ENCODE measurements around the gene LRRC8E.

The LRRC8E gene

GRCh38 chr19:7888145-7888825, at the start of gene LRRC8E:
LRRC8E (plus strand) TSS chr19:7888510; CDS start chr19:7895604, 7,094 bp downstream.
- DNase-seq: peak; percentile 33

GRCh38 chr19:7839476-7839875, 48.8 kb upstream of the LRRC8E start:
- no peak for DNase-seq

- no peak for DNase-seq
These were observed 47.7 kb upstream of the LRRC8E start for GRCh38 chr19:7840629-7841028.

- no peak for DNase-seq
These were observed 46.3 kb upstream of the LRRC8E start for GRCh38 chr19:7841751-7842660.

GRCh38 chr19:7842661-7843294, 45.5 kb upstream of the LRRC8E start:
- no peak for DNase-seq

GRCh38 chr19:7843521-7843920, 44.8 kb upstream of the LRRC8E start:
- DNase-seq: no peak

- no peak for DNase-seq
These were observed 43.9 kb upstream of the LRRC8E start for GRCh38 chr19:7844405-7844804.

- DNase-seq: no peak
These were observed 43.4 kb upstream of the LRRC8E start for GRCh38 chr19:7844951-7845350.

- no peak for DNase-seq
These were observed 42.7 kb upstream of the LRRC8E start for GRCh38 chr19:7845390-7846154.

- no peak for DNase-seq
These were observed 42.1 kb upstream of the LRRC8E start for GRCh38 chr19:7846155-7846646.

- no peak for DNase-seq
These were observed 40.6 kb upstream of the LRRC8E start for GRCh38 chr19:7847664-7848063.

- no peak for DNase-seq
These were observed 39.4 kb upstream of the LRRC8E start for GRCh38 chr19:7848779-7849457.

- no peak for DNase-seq
These were observed 38.7 kb upstream of the LRRC8E start for GRCh38 chr19:7849631-7849999.

- DNase-seq: no peak
These were observed 38.1 kb upstream of the LRRC8E start for GRCh38 chr19:7850000-7850813.

GRCh38 chr19:7850945-7851622, 37.2 kb upstream of the LRRC8E start:
- no peak for DNase-seq

GRCh38 chr19:7851623-7852500, 36.4 kb upstream of the LRRC8E start:
- no peak for DNase-seq

GRCh38 chr19:7852851-7853769, 35.2 kb upstream of the LRRC8E start:
- peak; percentile 95 for DNase-seq

- no peak for DNase-seq
These were observed 34.6 kb upstream of the LRRC8E start for GRCh38 chr19:7853770-7854128.
